Measurements from ENCODE around the gene TCL1B.

- TF ChIP-seq CTCF (conservative IDR thresholded peaks at IDR 0.05 in 1 of 2, IDR thresholded peaks at IDR 0.05 in 1 of 2; ENCODE audit: extremely low read depth in 1 of 2, insufficient read depth in 1 of 2, low read depth in 1 of 2, low read length in 2 of 2), result no peak
- no peak for TF ChIP-seq EZH2 (IDR thresholded peaks at IDR 0.05; ENCODE audit: borderline replicate concordance, low read length)
Observed at GRCh38 chr14:95656634-95657033, 29.6 kb upstream of the TCL1B start.
